CD1c-positive myeloid dendritic cell (primary cell): ENCODE results near the gene C8B.

Experiments used
- DNase-seq: peaks from one replicate; pipeline ENCODE4 v3.0.0-alpha.2; 2016; ENCODE audit errors: extremely low spot score

C8B gene

GRCh38 chr1:56931686-56932085 is 34.1 kb downstream of the C8B start:
- DNase-seq, result no peak

DNA sequence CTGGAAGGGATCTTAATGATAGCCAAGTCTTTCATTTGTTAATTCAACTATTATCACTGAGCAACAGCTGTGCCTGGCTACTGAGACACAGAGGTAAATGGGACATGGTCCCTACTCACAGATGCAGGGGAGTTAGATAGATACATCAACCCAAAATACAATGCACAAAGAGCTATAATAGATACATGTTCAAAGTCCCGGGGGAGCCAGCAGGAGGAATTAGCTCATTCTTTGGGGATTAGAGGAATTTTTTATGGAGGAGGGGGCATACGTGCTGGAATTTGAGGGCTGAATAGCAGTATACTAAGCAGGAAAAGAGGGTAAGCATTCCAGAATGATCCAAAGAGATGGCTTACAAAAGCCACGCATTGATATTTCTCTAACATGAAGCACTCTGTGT is 34.6 kb downstream of the C8B start:
- no peak for DNase-seq

- DNase-seq, result no peak
These were observed 36.3 kb downstream of the C8B start for GRCh38 chr1:56929492-56929891.

DNA sequence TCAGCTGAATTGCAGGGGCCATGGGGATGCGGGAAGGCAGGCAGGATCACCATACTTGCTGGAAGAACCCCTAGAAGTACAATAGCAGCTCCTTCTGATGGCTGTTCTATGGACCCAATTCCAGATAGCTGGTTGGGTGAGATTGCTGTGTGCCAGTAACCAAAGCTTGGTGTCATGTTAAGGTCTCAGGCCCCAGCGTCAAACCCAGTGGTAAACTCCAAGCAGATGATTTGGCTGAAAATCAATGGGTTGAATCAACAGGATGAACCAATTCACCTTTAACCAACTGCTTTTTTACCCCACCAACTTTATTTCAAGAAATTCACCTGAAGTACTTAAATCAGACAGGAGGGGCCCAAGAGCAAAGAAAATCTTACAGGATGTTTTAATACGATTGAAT is 37.8 kb downstream of the C8B start:
- DNase-seq, result no peak

GRCh38 chr1:56927171-56927570 is 38.6 kb downstream of the C8B start:
- DNase-seq, result no peak

DNA sequence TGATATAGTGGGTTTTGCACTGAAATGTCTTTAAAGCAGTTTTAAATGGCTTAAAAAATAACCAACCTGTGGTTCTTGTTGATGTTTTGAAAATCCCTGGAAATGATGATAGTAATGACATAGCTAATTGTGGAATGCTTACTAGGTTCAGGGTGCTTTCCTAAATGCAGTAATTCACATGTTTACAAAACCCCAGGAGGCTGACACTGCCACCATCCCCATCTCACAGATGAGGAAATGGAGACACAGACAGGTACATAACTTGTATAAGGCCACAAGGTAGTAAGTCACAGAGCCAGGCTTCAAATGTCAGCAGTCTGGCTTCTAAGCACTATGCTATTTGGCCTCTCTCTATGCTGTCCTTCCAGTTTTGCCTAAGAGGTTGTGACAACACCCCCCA is 40.6 kb downstream of the C8B start:
- no peak for DNase-seq

GRCh38 chr1:56924116-56924515 is 41.7 kb downstream of the C8B start:
- DNase-seq, result no peak

- DNase-seq, result no peak
These were observed 42.6 kb downstream of the C8B start for GRCh38 chr1:56923201-56923600.

DNA sequence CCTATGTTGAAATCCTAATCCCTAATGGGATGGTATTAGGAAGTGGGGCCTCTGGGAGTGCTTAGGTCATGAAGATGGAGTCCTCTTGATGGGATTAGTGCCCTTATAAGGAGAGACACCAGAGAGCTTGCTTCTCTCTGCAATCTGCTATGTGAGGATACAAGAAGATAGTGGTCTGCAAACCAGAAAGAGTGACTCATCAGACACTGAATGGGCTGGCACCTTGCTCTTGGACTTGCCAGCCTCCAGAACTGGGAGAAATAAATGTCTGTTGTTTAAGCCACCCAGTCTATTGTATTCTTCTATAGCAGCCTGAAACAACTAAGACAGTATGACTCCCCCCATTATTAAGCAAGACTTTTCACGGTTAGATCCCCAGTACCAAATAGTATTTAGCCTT is 43.3 kb downstream of the C8B start:
- DNase-seq, result no peak

DNA sequence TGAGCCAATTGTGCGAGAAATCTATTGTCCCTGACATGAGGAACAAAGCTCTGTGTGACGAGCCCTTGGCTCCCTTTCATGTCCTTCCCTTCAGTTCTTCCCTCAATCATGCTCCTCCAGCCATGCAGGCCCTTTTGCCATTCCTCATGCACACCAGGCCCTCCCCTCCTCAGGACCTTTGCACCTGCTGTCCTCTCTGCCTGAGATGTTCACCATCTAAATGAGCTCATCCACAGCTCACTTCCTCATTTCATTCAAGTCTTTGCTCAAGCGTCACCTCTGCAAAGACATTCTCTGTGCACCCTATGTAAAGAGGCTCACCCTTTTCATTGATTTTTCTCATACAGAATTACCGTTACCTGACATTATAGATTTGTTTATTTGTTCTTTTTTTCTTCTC is 43.7 kb downstream of the C8B start:
- no peak for DNase-seq

DNA sequence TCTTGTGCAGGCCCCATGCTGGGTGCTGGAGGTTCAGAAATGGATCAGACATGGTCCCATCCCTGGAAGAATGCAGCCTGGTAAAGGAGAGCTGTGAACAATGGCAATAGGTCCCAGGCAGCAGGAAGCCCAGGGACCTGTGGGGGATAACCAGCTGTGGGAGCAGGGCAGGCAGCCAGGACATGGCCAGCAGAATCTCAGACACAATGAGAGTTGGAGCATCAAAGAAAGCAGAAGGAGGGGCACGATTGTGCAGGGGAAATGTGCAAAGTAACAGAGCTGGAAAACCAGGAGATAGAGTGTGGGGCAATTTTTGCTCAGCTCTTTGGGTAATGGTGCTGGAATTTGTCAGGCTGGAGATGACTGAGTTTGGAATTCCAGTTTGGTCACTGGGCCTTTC is 44.3 kb downstream of the C8B start:
- no peak for DNase-seq

DNA sequence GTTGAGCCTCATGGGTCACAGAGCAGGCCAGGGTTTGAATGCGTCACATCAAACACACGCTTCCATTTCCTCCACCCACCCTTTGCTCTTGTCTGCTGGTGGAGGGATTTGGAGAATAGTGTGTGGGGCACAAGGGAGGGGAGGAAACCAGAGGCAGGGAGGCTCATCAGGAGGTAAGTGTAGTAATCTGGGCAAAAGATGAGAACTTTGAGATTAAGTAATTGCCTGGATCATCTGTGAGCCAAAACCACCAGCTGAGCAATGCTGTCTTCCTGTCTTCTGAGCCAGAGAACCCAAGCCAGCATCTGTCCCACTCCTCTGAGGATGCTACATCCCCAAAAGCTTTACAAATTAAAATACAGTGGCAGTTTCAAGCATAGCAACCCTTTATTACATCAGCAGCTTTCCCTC is 45.2 kb downstream of the C8B start:
- no peak for DNase-seq

DNA sequence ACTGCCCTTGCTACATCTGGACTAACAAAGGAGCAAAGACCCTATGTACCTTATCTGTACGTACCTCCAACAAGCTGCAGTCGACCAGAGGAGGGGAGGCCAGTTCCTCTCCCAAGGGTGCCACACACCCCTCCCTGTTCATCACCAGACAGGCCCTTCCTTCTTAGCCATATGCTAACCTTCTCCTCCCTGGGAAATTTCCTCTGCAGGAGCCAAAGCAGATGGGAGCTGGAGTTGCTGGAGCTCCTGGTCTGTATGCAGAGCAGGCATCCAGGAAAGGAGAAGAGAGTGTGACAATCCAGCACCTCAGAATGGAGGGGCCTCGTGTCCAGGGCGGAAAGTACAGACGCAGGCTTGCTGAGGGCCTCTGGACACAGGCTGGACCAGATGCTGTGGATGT is 48.5 kb downstream of the C8B start:
- no peak for DNase-seq

DNA sequence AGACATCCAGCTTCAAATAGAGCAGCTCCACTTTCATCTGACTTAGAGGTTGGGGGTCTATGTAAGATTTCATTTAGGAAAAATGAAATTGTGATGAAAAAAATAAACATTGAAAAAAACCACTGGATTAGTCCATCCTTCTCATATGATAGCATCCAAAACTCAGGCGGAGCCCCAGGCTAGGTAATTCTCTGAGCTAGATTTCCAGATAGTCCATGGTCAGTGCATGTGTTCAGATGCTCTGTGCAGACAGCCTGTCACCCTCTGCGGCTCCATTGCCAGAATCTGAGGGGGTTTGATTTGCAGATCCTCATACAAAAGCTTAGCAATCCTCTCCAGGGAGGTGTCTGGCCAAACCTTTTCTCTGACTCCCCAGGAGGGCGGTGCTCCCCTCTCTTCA is 49.2 kb downstream of the C8B start:
- no peak for DNase-seq

DNA sequence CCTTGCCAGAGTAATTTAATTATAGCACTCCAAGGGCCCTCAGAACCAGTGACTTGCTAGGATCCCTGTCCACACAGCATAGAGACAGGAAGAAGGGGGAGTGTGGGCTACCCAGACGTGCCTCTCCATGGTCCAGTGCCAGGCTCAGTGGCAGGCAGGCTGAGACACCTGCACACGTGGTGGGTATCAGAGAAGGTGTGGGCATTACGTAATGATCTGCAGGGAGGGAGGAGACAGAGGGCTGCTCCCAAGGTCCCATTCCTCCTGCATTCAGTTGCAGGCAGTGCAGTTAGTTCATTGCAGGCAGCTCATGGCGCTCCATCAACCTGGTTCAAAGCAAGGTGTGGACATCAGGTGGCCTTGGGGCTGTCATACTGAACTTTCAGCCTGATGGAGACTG is 49.9 kb downstream of the C8B start:
- no peak for DNase-seq

DNA sequence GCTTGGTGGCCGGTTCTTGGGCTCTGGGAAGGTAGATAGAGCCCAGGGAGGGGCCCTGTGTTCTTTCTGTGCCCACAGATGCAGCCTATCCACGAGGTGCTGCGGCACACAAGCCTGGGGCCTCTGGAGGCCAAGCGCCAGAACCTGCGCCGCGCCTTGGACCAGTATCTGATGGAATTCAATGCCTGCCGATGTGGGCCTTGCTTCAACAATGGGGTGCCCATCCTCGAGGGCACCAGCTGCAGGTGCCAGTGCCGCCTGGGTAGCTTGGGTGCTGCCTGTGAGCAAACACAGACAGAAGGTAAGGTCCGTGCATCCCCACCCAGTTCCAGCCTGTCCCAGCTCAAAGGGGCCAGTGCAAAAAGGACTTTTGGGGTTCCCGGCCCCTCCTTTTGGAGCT is 53.5 kb downstream of the C8B start:
- no peak for DNase-seq

GRCh38 chr1:56911098-56911938 is 54.5 kb downstream of the C8B start:
- DNase-seq, result no peak

DNA sequence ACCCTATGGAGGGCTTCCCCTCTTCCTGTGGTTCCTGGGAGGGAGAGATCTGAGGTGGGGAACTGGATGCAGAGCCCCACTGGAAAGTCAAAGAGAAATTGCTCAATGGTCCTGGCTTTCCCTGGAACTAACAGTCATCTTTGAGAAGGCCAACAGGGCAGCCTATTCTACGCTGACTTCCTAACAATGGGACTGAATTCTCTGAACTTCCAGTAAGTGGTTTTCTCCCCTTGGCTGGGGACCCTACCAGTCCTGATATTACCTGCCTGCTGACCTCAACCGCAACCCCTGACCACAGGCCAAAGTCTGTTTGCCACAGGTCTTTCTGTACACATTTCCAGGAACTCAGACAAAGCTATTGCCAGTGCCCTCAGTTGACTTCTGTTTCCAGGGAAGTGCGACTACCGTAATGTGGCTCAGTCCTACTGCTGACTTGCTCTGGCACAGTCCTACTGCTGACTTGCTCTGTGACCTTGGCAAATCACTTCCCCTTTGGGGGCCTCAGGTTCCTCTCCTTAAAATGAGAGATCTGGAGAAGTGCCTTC is 55.3 kb downstream of the C8B start:
- DNase-seq, result peak; percentile 65

GRCh38 chr1:56908619-56909221 is 57.1 kb downstream of the C8B start:
- no peak for DNase-seq

DNA sequence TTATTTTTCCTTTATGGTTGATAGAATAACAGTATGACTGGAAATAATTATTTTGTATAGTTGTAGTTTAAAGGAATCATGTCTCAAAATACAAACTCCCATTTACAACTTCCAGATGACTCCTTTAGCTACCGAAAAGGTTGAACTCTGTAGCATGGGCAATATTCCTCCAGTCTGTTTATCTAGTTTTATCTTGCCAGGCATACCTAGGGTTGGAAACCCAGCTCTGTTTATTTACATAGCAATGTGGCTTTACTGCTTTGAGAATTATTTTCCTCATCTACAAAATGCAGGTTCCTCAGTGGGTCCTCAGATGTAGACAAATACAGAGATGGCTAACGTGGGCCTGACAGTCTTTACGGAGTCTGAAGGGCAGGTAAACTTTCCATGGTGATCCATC is 60.1 kb downstream of the C8B start:
- no peak for DNase-seq

DNA sequence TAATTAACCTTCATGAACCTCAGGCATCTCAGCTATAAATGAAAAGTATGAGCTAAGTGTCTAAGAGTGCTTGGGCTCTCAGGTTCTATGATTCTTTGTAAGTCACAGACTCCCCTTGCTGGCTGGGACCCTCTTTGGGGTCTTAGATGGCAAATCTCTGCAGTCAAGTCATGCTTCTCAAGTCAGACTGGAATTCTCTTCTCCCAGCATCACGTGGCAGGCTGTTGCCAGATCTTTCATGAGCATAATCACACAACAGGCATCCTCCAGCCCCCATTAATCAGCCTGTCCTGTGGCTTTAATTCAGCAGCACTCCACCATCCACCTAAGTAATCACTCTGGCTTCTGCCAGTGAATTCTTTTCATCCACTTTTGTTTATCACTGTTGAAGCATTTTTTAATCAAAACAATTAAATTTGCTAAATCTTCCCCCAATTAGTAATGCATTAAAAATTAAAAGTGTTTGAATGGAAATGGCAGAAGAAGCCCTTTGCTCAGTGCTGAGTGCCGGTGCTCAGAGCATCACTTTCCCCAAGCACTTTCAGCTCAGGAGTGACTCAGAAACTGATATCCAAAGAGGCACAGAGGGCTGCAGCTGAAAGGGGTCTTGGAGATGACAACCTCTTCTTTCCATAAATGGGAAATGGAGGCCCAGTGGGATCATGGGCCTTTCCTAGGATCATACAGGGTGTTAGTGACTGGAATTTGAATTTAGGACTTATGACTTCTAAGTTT is 61.0 kb downstream of the C8B start:
- DNase-seq, result no peak

- no peak for DNase-seq
These were observed 62.0 kb downstream of the C8B start for GRCh38 chr1:56903778-56904177.

GRCh38 chr1:56901716-56902115 is 64.1 kb downstream of the C8B start:
- no peak for DNase-seq
